DOHH2 (cell line): Measurements from ENCODE around the gene PPM1N.

Experiments used
- H3F3A ChIP-seq: fragments of 200-600 bp; sonication (generic), shearing (Covaris generic); 2 replicates; pipeline ENCODE4 v1.6.0; 2016; ENCODE audit warnings: antibody characterized with exemption, mild to moderate bottlenecking; ENCODE audit not compliant: control insufficient read depth, insufficient read depth
- H3K27ac ChIP-seq: fragments of 200-600 bp; sonication (generic); 2 replicates; pipeline ENCODE4 v1.5.1; 2014; ENCODE audit warnings: low read depth, mild to moderate bottlenecking, low read length, moderate library complexity
- H3K27me3 ChIP-seq: fragments of 200-600 bp; sonication (generic); 2 replicates; pipeline ENCODE4 v1.6.1; 2014; ENCODE audit warnings: mild to moderate bottlenecking, low read length, mixed read lengths; ENCODE audit not compliant: control insufficient read depth
- H3K36me3 ChIP-seq: fragments of 200-600 bp; sonication (generic); 2 replicates; pipeline ENCODE4 v1.6.1; 2014; ENCODE audit warnings: mild to moderate bottlenecking, low read length, moderate library complexity, mixed read lengths; ENCODE audit not compliant: control insufficient read depth
- H3K4me1 ChIP-seq: fragments of 200-600 bp; sonication (generic); 2 replicates; pipeline ENCODE4 v1.6.1; 2014; ENCODE audit warnings: mild to moderate bottlenecking, low read length, mixed read lengths; ENCODE audit not compliant: control insufficient read depth
- H3K4me2 ChIP-seq: fragments of 200-600 bp; sonication (generic); 2 replicates; pipeline ENCODE4 v1.6.0; 2014; ENCODE audit warnings: mild to moderate bottlenecking, low read length, moderate library complexity
- H3K4me3 ChIP-seq: fragments of 200-600 bp; sonication (generic); 2 replicates; pipeline ENCODE4 v1.5.1; 2014; ENCODE audit warnings: mild to moderate bottlenecking, low read length, mixed read lengths
- H3K79me2 ChIP-seq: fragments of 200-600 bp; sonication (generic); 2 replicates; pipeline ENCODE4 v1.6.1; 2014; ENCODE audit warnings: mild to moderate bottlenecking, low read length, mixed read lengths; ENCODE audit not compliant: control insufficient read depth
- H3K9me2 ChIP-seq: fragments of 200-600 bp; sonication (generic); replicated peaks from 2 replicates; pipeline ENCODE4 v1.6.1; 2014; ENCODE audit warnings: mild to moderate bottlenecking, low read length, mixed read lengths; ENCODE audit not compliant: control insufficient read depth
- H3K9me3 ChIP-seq: fragments of 200-600 bp; sonication (generic); 2 replicates; pipeline ENCODE4 v1.6.1; 2014; ENCODE audit warnings: antibody characterized with exemption, low read length, mixed read lengths; ENCODE audit not compliant: control insufficient read depth, insufficient read depth
- H4K20me1 ChIP-seq: fragments of 200-600 bp; sonication (generic); 2 replicates; pipeline ENCODE4 v1.6.0; 2014; ENCODE audit warnings: low read depth, mild to moderate bottlenecking, antibody characterized with exemption, low read length, moderate library complexity; ENCODE audit not compliant: control insufficient read depth, insufficient read depth
- CTCF ChIP-seq: fragments of 200-600 bp; sonication (generic); IDR thresholded peaks from one replicate; pipeline ENCODE4 v1.5.1; 2014; ENCODE audit warnings: antibody characterized with exemption, mild to moderate bottlenecking, low read depth, low read length; ENCODE audit not compliant: poor library complexity, severe bottlenecking
- EZH2phosphoT487 ChIP-seq: fragments of 200-600 bp; sonication (generic); IDR thresholded peaks from 2 replicates; pipeline ENCODE4 v1.6.1; 2017; ENCODE audit warnings: borderline replicate concordance, mild to moderate bottlenecking, antibody characterized with exemption, low read length, moderate library complexity, mixed read lengths

The PPM1N gene

GRCh38 chr19:45470762-45471081 lies 27.5 kb upstream of the PPM1N start:
- Histone ChIP-seq H3K36me3 (no peaks in the 10 kb centered on the region), H3K4me3 (no peak overlapping the region), H3K27ac (no peak overlapping the region), H3K9me3 (no peaks in the 10 kb centered on the region), H3K4me1 (peaks cover 36% of the 10 kb centered on the region), H3K27me3 (peaks cover 21% of the 10 kb centered on the region), H3F3A (peaks cover 3% of the 10 kb centered on the region; the same call in 1 of the 2 replicates), H3K79me2 (peaks cover 6% of the 10 kb centered on the region), H4K20me1 (no peaks in the 10 kb centered on the region), H3K9me2 (no peaks in the 10 kb centered on the region), H3K4me2 (peak overlapping the region; percentile 87)
- TF ChIP-seq CTCF = no peak
- no peak for TF ChIP-seq EZH2phosphoT487

GRCh38 chr19:45471111-45471930 lies 26.9 kb upstream of the PPM1N start:
- Histone ChIP-seq H4K20me1 (no peaks in the 10 kb centered on the region), H3K4me1 (peaks cover 42% of the 10 kb centered on the region), H3K36me3 (no peaks in the 10 kb centered on the region), H3K27me3 (peaks cover 21% of the 10 kb centered on the region), H3K79me2 (peaks cover 6% of the 10 kb centered on the region), H3F3A (peaks cover 3% of the 10 kb centered on the region; the same call in 1 of the 2 replicates), H3K9me2 (no peaks in the 10 kb centered on the region), H3K4me2 (no peak overlapping the region), H3K9me3 (no peaks in the 10 kb centered on the region), H3K27ac (no peak overlapping the region), H3K4me3 (no peak overlapping the region)
- no peak for TF ChIP-seq CTCF
- TF ChIP-seq EZH2phosphoT487 = no peak

GRCh38 chr19:45471931-45472562 lies 26.2 kb upstream of the PPM1N start:
- Histone ChIP-seq H4K20me1 (no peaks in the 10 kb centered on the region), H3K27me3 (peaks cover 21% of the 10 kb centered on the region), H3K4me1 (peaks cover 43% of the 10 kb centered on the region), H3K9me3 (no peaks in the 10 kb centered on the region), H3K9me2 (no peaks in the 10 kb centered on the region), H3K36me3 (no peaks in the 10 kb centered on the region), H3K27ac (no peak overlapping the region), H3K4me3 (no peak overlapping the region), H3K4me2 (no peak overlapping the region), H3K79me2 (peaks cover 6% of the 10 kb centered on the region), H3F3A (peaks cover 3% of the 10 kb centered on the region; the same call in 1 of the 2 replicates)
- no peak for TF ChIP-seq EZH2phosphoT487
- no peak for TF ChIP-seq CTCF
